ENCODE results near the gene PIGN.
A peak's percentile ranks its signal among the peaks of the same experiment; 100 is the strongest.

PIGN gene

GRCh38 chr18:62189208-62189607 is 2.4 kb upstream of the PIGN start:
- peaks cover 61% of the 10 kb centered on the region for H3K4me1 ChIP-seq (ENCODE audit: insufficient read depth, low read length)
- H3K36me3 ChIP-seq (ENCODE audit: insufficient read depth, low read length) = no peaks in the 10 kb centered on the region; the same call in 1 of the 2 replicates
- no peak overlapping the region for H3K27ac ChIP-seq (ENCODE audit: low read length)
- H3K4me3 ChIP-seq (ENCODE audit: low read depth in 1 of 2, low read length in 2 of 2) = peak overlapping the region; percentile 80 to 90; a peak in 2 of 4 replicates
- H3K4me2 ChIP-seq (ENCODE audit: insufficient read depth, low read length) = peak overlapping the region; percentile 87
- no peaks in the 10 kb centered on the region for H3K27me3 ChIP-seq (ENCODE audit: insufficient read depth, low read length, poor library complexity)
- H3K9ac ChIP-seq (ENCODE audit: low read depth, low read length) = peak overlapping the region; percentile 87
- peaks cover 30% of the 10 kb centered on the region for H4K20me1 ChIP-seq (ENCODE audit: insufficient read depth, low read length)
- TF ChIP-seq EZH2 (IDR thresholded peaks at IDR 0.05; ENCODE audit: borderline replicate concordance, low read depth, low read length, severe bottlenecking) (no peak), CTCF (IDR thresholded peaks at IDR 0.05; ENCODE audit: borderline replicate concordance, extremely low read depth, low read length, poor library complexity, severe bottlenecking) (no peak)
- no peak for ATAC-seq (ENCODE audit: insufficient read depth, low read depth)
- H2AFZ ChIP-seq (ENCODE audit: low read depth, low read length) = no peak overlapping the region
- no peaks in the 10 kb centered on the region for H3K9me3 ChIP-seq (ENCODE audit: insufficient read depth, low read length, severe bottlenecking)
- no peak for DNase-seq
- H3K79me2 ChIP-seq (ENCODE audit: insufficient read depth, low read length) = peaks cover 95% of the 10 kb centered on the region

- ATAC-seq (ENCODE audit: insufficient read depth, low read depth) (0 out of 3 replicates have a peak, but pooled peaks have one; percentile 13), DNase-seq (peak; percentile 39)
- Histone ChIP-seq H3K27me3 (ENCODE audit: insufficient read depth, low read length, poor library complexity) (no peaks in the 10 kb centered on the region), H3K4me3 (ENCODE audit: low read depth in 1 of 2, low read length in 2 of 2) (peak overlapping the region; percentile 80 to 90), H3K9ac (ENCODE audit: low read depth, low read length) (peak overlapping the region; percentile 87), H3K9me3 (ENCODE audit: insufficient read depth, low read length, severe bottlenecking) (no peaks in the 10 kb centered on the region), H3K79me2 (ENCODE audit: insufficient read depth, low read length) (peaks cover 87% of the 10 kb centered on the region), H2AFZ (ENCODE audit: low read depth, low read length) (peak overlapping the region; percentile 91), H3K4me2 (ENCODE audit: insufficient read depth, low read length) (peak overlapping the region; percentile 87), H3K4me1 (ENCODE audit: insufficient read depth, low read length) (peaks cover 61% of the 10 kb centered on the region), H3K36me3 (ENCODE audit: insufficient read depth, low read length) (no peaks in the 10 kb centered on the region; the same call in 1 of the 2 replicates), H3K27ac (ENCODE audit: low read length) (peak overlapping the region; percentile 87), H4K20me1 (ENCODE audit: insufficient read depth, low read length) (peaks cover 30% of the 10 kb centered on the region)
- TF ChIP-seq CTCF (IDR thresholded peaks at IDR 0.05; ENCODE audit: borderline replicate concordance, extremely low read depth, low read length, poor library complexity, severe bottlenecking) = peak; percentile 30
- no peak for TF ChIP-seq EZH2 (IDR thresholded peaks at IDR 0.05; ENCODE audit: borderline replicate concordance, low read depth, low read length, severe bottlenecking)
Observed at GRCh38 chr18:62187543-62188510, 971 bp upstream of the PIGN start.

- Histone ChIP-seq H3K9me3 (ENCODE audit: insufficient read depth, low read length, severe bottlenecking) (no peaks in the 10 kb centered on the region), H3K9ac (ENCODE audit: low read depth, low read length) (peak overlapping the region; percentile 66), H3K27me3 (ENCODE audit: insufficient read depth, low read length, poor library complexity) (no peaks in the 10 kb centered on the region), H3K27ac (ENCODE audit: low read length) (peak overlapping the region; percentile 63), H3K4me3 (ENCODE audit: low read depth in 1 of 2, low read length in 2 of 2) (peak overlapping the region; percentile 56 to 80; a peak in 3 of 4 replicates), H2AFZ (ENCODE audit: low read depth, low read length) (peak overlapping the region; percentile 93), H3K79me2 (ENCODE audit: insufficient read depth, low read length) (peaks cover 84% of the 10 kb centered on the region), H3K4me2 (ENCODE audit: insufficient read depth, low read length) (peak overlapping the region; percentile 72), H3K36me3 (ENCODE audit: insufficient read depth, low read length) (no peaks in the 10 kb centered on the region; the same call in 1 of the 2 replicates), H3K4me1 (ENCODE audit: insufficient read depth, low read length) (peaks cover 58% of the 10 kb centered on the region), H4K20me1 (ENCODE audit: insufficient read depth, low read length) (peaks cover 29% of the 10 kb centered on the region)
- ATAC-seq (ENCODE audit: insufficient read depth, low read depth) (peak; percentile 18), DNase-seq (no peak)
- no peak for TF ChIP-seq CTCF (IDR thresholded peaks at IDR 0.05; ENCODE audit: borderline replicate concordance, extremely low read depth, low read length, poor library complexity, severe bottlenecking)
- no peak for TF ChIP-seq EZH2 (IDR thresholded peaks at IDR 0.05; ENCODE audit: borderline replicate concordance, low read depth, low read length, severe bottlenecking)
Observed at GRCh38 chr18:62186499-62186773, 420 bp downstream of the PIGN start.
